ENCODE data around the gene NFIX.

Gene NFIX

GRCh38 chr19:13117772-13118423 is 122.6 kb downstream of the NFIX start, which contains the start of gene NACC1:
TSS of gene NACC1 (plus strand) at chr19:13118264. CDS start at chr19:13135208, 16,944 bp downstream.
- in situ Hi-C loops (cut with HindIII; ENCODE audit: low sequenced_read_pairs) = no loop called here

GRCh38 chr19:13118424-13119193 is 123.3 kb downstream of the NFIX start:
- in situ Hi-C loops (cut with HindIII; ENCODE audit: low sequenced_read_pairs) = no loop called here

- in situ Hi-C loops (cut with HindIII; ENCODE audit: low sequenced_read_pairs) = no loop called here
Observed at GRCh38 chr19:13119627-13120026, 124.4 kb downstream of the NFIX start.

DNA sequence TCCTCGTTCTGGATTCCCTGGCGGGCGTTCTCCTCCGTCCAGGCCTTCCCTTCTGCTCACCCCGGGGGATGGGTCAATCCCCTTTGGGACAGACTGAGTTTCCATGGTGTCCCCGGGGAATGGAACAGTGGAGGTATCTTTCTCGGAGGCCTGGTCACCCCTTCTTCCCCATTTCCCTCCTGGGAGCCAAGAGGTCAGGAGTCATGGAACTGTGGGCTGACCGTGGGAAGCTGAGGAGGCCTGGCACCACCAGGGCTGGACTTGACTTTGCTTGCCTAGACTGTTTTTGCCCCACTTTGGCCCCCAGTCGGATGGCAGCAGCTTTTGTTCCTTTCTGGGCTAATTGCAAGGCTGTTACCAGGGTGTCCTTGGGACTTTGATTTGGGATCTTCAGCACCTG is 124.8 kb downstream of the NFIX start:
- in situ Hi-C loops (cut with HindIII; ENCODE audit: low sequenced_read_pairs) = no loop called here

- in situ Hi-C loops (cut with HindIII; ENCODE audit: low sequenced_read_pairs) = no loop called here
Observed at GRCh38 chr19:13120817-13121216, 125.5 kb downstream of the NFIX start.

GRCh38 chr19:13121551-13122274 is 126.4 kb downstream of the NFIX start:
- in situ Hi-C loops (cut with HindIII; ENCODE audit: low sequenced_read_pairs) = no loop called here

- in situ Hi-C loops (cut with HindIII; ENCODE audit: low sequenced_read_pairs) = no loop called here
Observed at GRCh38 chr19:13122275-13122878, 127.1 kb downstream of the NFIX start.

DNA sequence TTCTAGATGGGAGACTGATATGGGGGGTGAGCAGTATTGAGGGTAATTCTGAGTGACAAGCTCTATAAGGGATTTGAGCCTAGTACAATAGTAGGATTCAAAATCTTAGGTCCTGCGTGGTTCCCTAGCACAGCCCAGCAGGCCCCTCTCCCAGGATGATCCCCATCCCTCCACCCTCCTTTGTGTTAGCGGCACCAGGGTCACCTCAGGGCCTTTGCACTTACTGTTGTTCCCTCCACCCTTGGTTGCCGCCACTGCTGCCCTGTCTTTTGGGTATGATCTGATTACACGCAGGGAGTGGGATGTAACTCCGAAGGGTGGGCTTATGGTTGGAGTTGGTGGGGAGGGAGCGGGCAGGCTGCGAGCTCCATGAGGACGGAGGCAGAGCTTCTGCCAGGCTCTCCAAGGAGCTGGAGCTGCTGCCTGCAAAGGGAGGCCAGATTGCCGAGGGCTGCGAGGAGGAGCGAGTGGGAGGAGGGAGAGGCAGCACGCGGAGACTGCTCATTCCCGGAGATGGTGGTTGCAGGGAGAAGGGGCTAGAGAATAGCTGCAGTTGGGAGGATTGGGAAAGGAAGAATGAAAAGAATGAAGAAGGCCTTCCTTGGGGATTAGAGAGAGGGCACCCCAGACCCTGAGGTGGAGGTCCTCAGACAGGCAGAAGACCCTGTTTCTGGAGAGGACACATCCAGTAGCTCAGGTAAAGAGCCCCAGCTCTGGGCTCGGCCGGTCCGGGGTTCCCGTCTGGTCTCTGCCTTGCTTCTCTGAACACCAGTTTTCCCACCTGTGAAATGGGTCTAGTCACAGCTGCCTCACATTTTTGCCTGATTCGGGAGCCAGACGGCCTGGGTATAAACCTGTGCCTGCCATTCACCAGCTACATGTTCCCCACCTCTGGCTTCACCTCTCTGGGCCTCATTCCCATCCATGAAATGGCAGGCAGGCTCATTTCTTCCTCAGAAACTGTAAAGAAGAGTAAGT is 128.0 kb downstream of the NFIX start:
- in situ Hi-C loops (cut with HindIII; ENCODE audit: low sequenced_read_pairs) = no loop called here

- in situ Hi-C loops (cut with HindIII; ENCODE audit: low sequenced_read_pairs) = no loop called here
Observed at GRCh38 chr19:13127051-13127450, 131.8 kb downstream of the NFIX start.

DNA sequence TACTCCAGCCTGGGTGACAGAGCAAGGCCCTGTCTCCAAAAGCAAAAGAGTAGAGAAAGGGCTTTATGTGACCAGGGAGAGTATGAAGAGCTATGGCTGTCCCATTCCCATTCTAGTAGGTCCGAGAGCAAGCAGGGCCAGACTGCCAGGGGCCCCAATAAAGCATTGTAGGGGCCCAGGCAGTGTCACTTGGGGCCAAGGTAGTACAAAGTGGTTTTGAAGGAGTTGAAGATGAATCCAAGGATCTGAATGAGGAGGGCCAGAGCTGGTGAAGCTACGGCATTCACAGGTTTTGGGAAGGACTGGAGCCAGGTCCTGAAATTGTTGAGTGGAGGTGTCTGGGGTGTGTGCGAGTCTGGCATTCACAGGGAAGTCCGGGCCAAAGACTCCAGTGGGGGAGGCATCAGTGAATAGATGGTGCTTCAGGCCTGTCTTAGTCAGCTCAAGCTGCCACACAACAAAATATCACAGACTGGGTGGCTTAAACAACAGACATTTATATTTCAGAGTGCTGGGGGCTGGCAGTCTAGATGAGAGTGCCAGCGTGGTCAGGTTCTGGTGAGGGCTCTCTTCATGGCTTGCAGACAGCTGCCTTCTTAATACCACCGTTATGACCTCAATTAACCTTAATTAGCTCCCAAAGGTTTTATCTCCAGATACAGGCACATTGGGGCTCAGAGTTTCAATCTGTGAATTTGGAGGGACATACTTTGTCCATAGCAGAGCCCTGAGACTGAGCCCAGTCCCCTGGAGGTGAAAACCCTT is 132.7 kb downstream of the NFIX start:
- in situ Hi-C loops (cut with HindIII; ENCODE audit: low sequenced_read_pairs) = no loop called here

GRCh38 chr19:13128583-13128982 is 133.3 kb downstream of the NFIX start:
- in situ Hi-C loops (cut with HindIII; ENCODE audit: low sequenced_read_pairs) = no loop called here

- in situ Hi-C loops (cut with HindIII; ENCODE audit: low sequenced_read_pairs) = no loop called here
Observed at GRCh38 chr19:13129384-13129783, 134.1 kb downstream of the NFIX start.

GRCh38 chr19:13130886-13131490 is 135.7 kb downstream of the NFIX start:
- in situ Hi-C loops (cut with HindIII; ENCODE audit: low sequenced_read_pairs) = no loop called here

GRCh38 chr19:13132471-13133180 is 137.4 kb downstream of the NFIX start:
- in situ Hi-C loops (cut with HindIII; ENCODE audit: low sequenced_read_pairs) = no loop called here

DNA sequence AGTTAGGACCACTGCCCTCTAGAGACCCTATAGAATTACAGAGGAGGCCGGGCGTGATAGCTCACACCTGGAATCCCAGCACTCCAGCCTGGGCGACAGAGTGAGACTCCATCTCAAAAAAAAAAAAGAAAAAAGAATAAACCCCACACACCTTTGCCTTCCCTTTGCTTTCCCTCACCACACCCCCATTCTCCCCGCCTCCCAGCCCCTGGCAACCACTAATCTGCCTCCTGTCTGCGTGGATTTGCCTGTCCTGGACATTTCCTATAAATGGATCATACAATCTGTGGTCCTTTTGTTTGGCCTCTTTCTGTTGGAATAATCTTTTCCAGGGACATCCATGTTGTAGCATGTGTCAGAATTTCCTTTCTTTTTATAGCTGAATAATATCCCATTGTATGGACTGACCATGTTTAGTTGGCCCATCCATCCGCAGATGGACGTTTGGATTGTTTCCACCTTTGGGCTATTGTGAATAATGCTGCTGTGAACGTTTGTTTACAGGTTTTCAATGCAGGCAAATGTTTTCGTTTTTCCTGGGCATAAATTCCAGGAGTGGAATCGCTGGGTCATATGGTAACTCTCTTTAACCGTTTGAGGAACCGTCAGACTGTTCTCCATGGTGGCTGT is 138.1 kb downstream of the NFIX start:
- in situ Hi-C loops (cut with HindIII; ENCODE audit: low sequenced_read_pairs) = no loop called here

GRCh38 chr19:13134626-13135025 is 139.4 kb downstream of the NFIX start:
- in situ Hi-C loops (cut with HindIII; ENCODE audit: low sequenced_read_pairs) = no loop called here

- in situ Hi-C loops (cut with HindIII; ENCODE audit: low sequenced_read_pairs) = no loop called here
Observed at GRCh38 chr19:13135068-13136062, 140.1 kb downstream of the NFIX start.
